ENCODE measurements around the gene NR6A1.

The NR6A1 gene

DNA sequence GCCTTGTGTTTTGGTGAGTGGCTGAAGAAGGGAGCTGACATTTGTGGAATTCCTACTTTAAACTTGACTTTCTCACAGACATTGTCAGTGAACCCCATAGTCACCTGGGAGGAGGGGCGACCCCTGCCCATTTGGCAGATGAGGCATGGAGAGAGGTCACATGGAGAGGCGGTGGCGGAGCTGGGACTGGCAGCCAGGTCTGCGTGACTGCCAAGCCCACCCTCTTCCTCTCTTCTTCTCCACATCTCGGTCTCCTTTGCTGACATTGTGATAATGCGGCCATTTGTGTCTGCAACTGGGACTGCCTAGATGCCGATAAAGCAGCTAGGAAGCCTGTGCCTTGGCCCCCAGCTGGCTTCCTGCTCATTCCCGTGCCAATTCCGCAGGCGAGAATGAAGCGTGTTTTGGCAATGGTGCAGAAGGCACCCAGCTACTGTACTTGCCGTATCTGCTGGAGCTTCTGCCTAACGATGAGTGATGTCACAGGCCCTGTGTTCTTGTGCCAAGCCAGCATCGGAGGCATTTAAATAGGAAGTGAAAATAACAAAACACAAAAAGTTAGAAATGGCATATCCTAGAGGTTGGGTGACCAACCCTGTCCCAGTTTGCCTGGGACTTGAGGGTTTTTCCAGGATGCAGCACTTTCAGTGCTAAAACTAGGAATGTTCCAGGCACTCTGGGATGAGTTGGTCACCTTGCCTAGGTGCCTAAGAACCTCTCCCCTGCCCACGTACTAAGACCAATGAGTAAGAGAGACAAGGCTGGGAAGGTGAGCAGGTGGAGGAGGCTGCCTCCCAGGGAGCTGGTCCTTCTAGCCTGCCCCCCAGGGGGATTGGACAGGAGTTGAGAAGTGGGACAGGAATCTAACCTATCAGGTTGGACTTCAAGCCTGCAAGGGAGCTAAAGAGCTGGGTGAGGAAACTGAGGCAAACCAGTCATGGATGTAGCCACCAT, 29.5 kb upstream of the NR6A1 start:
- no peaks in the 10 kb centered on the region for H3K36me3 ChIP-seq (ENCODE audit: control insufficient read depth, low read length)
- H3F3A ChIP-seq (ENCODE audit: control insufficient read depth, insufficient read depth) = no peaks in the 10 kb centered on the region
- no peaks in the 10 kb centered on the region for H3K9me3 ChIP-seq (ENCODE audit: control insufficient read depth, insufficient read depth, low read length)
- no peak overlapping the region for H3K27ac ChIP-seq (ENCODE audit: low read depth, low read length)
- H3K79me2 ChIP-seq (ENCODE audit: control insufficient read depth, low read length) = no peaks in the 10 kb centered on the region
- H3K4me3 ChIP-seq (ENCODE audit: low read length) = no peak overlapping the region
- H3K9me2 ChIP-seq (replicated peaks; ENCODE audit: control insufficient read depth, low read length) = no peaks in the 10 kb centered on the region
- peaks cover 40% of the 10 kb centered on the region for H3K27me3 ChIP-seq (ENCODE audit: control insufficient read depth, low read length)
- no peaks in the 10 kb centered on the region for H3K4me1 ChIP-seq (ENCODE audit: control insufficient read depth, low read length)
- TF ChIP-seq EZH2phosphoT487 (IDR thresholded peaks at IDR 0.05; ENCODE audit: borderline replicate concordance, low read length) = no peak
- TF ChIP-seq, protein P1, sequence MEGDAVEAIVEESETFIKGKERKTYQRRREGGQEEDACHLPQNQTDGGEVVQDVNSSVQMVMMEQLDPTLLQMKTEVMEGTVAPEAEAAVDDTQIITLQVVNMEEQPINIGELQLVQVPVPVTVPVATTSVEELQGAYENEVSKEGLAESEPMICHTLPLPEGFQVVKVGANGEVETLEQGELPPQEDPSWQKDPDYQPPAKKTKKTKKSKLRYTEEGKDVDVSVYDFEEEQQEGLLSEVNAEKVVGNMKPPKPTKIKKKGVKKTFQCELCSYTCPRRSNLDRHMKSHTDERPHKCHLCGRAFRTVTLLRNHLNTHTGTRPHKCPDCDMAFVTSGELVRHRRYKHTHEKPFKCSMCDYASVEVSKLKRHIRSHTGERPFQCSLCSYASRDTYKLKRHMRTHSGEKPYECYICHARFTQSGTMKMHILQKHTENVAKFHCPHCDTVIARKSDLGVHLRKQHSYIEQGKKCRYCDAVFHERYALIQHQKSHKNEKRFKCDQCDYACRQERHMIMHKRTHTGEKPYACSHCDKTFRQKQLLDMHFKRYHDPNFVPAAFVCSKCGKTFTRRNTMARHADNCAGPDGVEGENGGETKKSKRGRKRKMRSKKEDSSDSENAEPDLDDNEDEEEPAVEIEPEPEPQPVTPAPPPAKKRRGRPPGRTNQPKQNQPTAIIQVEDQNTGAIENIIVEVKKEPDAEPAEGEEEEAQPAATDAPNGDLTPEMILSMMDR (IDR thresholded peaks at IDR 0.05; ENCODE audit: low read depth, low read length, poor library complexity, severe bottlenecking) = no peak
- no peak overlapping the region for H3K4me2 ChIP-seq (ENCODE audit: low read length)
- H4K20me1 ChIP-seq (ENCODE audit: control insufficient read depth, insufficient read depth, low read depth, low read length) = no peaks in the 10 kb centered on the region

DNA sequence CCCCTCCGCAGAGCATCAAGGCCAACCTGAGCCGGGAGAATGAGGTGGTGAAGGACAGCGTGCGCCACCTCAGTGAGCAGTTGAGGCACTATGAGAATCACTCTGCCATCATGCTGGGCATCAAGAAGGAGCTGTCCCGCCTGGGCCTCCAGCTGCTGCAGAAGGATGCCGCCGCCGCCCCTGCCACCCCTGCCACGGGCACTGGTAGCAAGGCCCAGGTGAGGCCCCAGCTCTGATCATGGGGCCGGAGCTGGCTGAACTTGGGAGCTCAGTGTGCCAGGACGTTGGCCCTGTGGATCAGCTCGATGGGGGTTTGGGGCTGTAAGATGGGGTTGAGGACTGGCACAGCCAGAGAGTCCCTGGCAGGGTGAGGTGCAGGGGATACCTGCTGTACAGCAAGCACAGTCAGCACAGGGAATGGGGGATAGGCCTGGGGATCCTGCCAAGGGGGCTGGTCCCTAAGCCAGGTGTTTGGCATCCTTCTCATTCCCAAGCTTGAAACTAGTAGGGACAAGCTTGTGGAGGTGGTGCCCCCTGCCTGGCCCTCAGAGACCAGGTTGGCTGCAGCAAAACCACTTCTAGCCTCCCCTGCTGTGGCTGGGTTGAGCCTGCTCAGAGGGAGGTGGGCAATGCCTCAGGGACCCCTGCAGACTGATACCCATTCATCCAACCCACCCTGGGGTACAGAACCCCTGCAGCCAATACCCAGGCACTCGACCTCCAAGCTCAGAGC, 28.3 kb upstream of the NR6A1 start:
- TF ChIP-seq, protein P1 (IDR thresholded peaks at IDR 0.05; ENCODE audit: low read depth, low read length, poor library complexity, severe bottlenecking) = no peak
- no peak for TF ChIP-seq EZH2phosphoT487 (IDR thresholded peaks at IDR 0.05; ENCODE audit: borderline replicate concordance, low read length)

GRCh38 chr9:124797343-124798103, 26.4 kb upstream of the NR6A1 start:
- H3K4me3 ChIP-seq (ENCODE audit: low read length) = no peak overlapping the region
- H3K79me2 ChIP-seq (ENCODE audit: control insufficient read depth, low read length) = no peaks in the 10 kb centered on the region
- TF ChIP-seq EZH2phosphoT487 (IDR thresholded peaks at IDR 0.05; ENCODE audit: borderline replicate concordance, low read length) = no peak
- TF ChIP-seq, protein P1 (IDR thresholded peaks at IDR 0.05; ENCODE audit: low read depth, low read length, poor library complexity, severe bottlenecking) = no peak
- H3K9me3 ChIP-seq (ENCODE audit: control insufficient read depth, insufficient read depth, low read length) = no peaks in the 10 kb centered on the region
- no peaks in the 10 kb centered on the region for H4K20me1 ChIP-seq (ENCODE audit: control insufficient read depth, insufficient read depth, low read depth, low read length)
- H3K27ac ChIP-seq (ENCODE audit: low read depth, low read length) = no peak overlapping the region
- no peaks in the 10 kb centered on the region for H3K36me3 ChIP-seq (ENCODE audit: control insufficient read depth, low read length)
- H3K4me2 ChIP-seq (ENCODE audit: low read length) = no peak overlapping the region
- no peaks in the 10 kb centered on the region for H3K4me1 ChIP-seq (ENCODE audit: control insufficient read depth, low read length)
- peaks cover 41% of the 10 kb centered on the region for H3K27me3 ChIP-seq (ENCODE audit: control insufficient read depth, low read length)
- no peaks in the 10 kb centered on the region for H3F3A ChIP-seq (ENCODE audit: control insufficient read depth, insufficient read depth)
- no peaks in the 10 kb centered on the region for H3K9me2 ChIP-seq (replicated peaks; ENCODE audit: control insufficient read depth, low read length)

More for the DNA sequence above, 28.3 kb upstream of the NR6A1 start:
- Histone ChIP-seq H3K9me3 (ENCODE audit: control insufficient read depth, insufficient read depth, low read length) (no peaks in the 10 kb centered on the region), H4K20me1 (ENCODE audit: control insufficient read depth, insufficient read depth, low read depth, low read length) (no peaks in the 10 kb centered on the region), H3K4me1 (ENCODE audit: control insufficient read depth, low read length) (no peaks in the 10 kb centered on the region), H3F3A (ENCODE audit: control insufficient read depth, insufficient read depth) (no peaks in the 10 kb centered on the region), H3K9me2 (replicated peaks; ENCODE audit: control insufficient read depth, low read length) (no peaks in the 10 kb centered on the region), H3K4me3 (ENCODE audit: low read length) (no peak overlapping the region), H3K36me3 (ENCODE audit: control insufficient read depth, low read length) (no peaks in the 10 kb centered on the region), H3K4me2 (ENCODE audit: low read length) (no peak overlapping the region), H3K27ac (ENCODE audit: low read depth, low read length) (no peak overlapping the region), H3K27me3 (ENCODE audit: control insufficient read depth, low read length) (peaks cover 40% of the 10 kb centered on the region), H3K79me2 (ENCODE audit: control insufficient read depth, low read length) (no peaks in the 10 kb centered on the region)
